UCSD-AML1 (cell line): ENCODE results near the gene NIT2.
"Not testable (repeated sequence)": the region's sequence is repeated elsewhere in the genome, so short reads cannot be mapped to it uniquely, and the experiment has no call there.

ENCODE experiments used
- DNase-seq: peaks from one replicate; lab custom pipeline; 2025; ENCODE audit not compliant: unreplicated experiment; lab: John Stamatoyannopoulos, UW

The NIT2 gene

DNA sequence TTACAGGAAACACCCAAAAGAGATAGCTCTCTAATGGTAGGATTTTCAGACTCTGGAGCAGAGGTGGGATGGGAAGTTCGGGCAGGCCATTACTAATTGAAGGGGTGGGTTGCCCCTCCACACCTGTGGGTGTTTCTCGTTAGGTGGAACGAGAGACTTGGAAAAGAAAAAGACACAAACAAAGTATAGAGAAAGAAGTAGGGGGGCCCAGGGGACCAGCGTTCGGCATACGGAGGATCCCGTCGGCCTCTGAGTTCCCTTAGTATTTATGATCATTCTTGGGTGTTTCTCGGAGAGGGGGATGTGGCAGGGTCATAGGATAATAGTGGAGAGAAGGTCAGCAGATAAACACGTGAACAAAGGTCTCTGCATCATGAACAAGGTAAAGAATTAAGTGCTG, 1.7 kb downstream of the NIT2 start:
- not testable (repeated sequence) for DNase-seq

- no peak for DNase-seq
Measured at GRCh38 chr3:100338911-100339310, 4.4 kb downstream of the NIT2 start.

DNA sequence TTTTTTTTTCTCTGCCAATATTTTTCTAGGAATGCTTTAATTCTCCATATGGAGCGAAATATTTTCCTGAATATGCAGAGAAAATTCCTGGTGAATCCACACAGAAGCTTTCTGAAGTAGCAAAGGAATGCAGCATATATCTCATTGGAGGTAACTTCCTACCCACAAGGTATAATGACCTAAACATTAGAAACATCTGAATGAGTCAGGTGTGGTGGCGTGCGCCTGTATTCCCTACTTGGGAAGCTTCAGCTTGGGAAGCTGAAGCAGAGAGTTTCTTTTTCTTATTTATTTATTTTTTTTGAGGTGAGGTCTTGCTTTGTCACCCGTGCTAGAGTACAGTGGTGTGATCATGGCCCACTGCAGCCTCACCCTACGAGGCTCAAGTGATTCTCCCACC, 5.2 kb downstream of the NIT2 start:
- no peak for DNase-seq

DNA sequence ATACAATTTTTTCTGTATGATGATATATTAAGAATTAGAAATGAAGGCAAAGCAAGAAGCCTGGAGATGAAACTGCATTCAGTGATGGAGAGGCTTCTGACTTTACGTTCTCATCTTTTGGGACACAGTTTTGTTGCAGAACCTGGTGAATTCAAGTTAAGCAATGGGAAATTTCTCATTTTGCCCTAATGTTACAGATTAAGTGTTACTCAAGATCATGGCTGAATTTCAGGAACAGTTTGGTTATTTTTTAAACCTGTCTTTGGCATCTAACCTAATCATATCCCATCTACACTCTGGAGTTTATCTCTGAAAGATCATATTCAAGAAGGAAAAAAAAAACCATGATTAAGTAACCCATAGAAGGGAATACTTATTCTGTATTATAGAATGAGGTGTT, 6.0 kb downstream of the NIT2 start:
- DNase-seq, result no peak

DNA sequence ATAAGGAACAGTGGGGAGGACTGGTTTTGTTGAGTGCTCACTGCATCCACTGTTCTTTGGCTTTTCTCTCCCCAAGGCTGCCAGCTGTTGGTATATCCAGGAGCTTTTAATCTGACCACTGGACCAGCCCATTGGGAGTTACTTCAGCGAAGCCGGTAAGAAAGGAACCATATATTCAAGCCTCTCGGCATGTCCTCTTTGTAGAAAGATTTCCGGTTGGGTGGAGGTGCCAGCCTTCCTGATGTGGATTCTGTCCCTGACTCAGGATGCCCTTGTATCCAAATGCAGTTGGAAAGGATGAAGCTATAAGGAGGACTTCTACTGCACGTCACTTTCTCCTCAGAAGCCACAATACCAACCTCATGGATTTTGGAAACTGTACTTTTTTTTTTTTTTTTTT, 14.2 kb downstream of the NIT2 start:
- no peak for DNase-seq

DNA sequence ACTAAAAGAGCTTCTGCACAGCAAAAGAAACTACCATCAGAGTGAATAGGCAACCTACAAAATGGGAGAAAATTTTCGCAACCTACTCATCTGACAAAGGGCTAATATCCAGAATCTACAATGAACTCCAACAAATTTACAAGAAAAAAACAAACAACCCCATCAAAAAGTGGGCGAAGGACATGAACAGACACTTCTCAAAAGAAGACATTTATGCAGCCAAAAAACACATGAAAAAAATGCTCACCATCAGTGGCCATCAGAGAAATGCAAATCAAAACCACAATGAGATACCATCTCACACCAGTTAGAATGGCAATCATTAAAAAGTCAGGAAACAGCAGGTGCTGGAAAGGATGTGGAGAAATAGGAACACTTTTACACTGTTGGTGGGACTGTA, 17.2 kb downstream of the NIT2 start:
- DNase-seq, result not testable (repeated sequence)

DNA sequence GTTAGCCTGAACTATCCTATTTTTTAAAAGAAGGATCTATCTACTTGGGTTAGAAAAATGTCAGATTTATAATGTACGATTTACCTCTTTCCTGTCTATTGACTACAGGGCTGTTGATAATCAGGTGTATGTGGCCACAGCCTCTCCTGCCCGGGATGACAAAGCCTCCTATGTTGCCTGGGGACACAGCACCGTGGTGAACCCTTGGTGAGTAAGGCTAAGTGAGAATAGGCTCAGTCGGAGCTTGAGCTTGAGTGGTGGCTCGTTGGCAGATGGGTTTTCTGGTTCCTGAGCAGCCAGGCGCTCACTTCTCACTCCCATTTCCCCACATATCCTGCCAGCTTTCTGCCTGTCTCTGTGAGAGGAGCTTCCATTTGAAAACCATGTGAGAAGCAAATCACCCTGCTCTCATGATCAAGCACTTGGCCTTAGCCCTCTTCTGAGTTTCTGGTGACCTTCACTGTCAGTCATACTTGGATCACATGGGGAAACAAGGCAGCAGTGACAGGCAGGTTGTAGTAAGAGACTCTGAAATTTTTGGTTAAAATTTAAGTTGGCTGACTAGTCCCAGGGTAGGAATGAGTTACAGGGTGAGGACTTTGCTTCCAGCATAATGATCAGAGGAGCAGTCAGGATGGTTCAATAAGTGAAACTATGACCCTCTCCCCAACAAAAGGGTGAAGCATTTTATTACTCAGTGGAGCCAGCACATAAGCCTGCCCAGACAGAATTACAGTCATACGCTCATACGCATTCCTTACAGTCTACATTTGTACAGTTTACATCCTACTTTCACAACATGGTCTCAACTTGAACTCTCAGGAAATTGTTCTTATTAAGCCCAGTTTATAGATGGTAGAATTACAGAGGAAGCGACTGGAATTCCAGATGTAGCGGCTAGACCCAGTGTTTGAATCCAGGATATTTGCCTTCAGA, 18.0 kb downstream of the NIT2 start:
- no peak for DNase-seq

GRCh38 chr3:100354850-100355249, 20.3 kb downstream of the NIT2 start:
- no peak for DNase-seq

GRCh38 chr3:100358413-100358812, 23.9 kb downstream of the NIT2 start:
- DNase-seq, result no peak

DNA sequence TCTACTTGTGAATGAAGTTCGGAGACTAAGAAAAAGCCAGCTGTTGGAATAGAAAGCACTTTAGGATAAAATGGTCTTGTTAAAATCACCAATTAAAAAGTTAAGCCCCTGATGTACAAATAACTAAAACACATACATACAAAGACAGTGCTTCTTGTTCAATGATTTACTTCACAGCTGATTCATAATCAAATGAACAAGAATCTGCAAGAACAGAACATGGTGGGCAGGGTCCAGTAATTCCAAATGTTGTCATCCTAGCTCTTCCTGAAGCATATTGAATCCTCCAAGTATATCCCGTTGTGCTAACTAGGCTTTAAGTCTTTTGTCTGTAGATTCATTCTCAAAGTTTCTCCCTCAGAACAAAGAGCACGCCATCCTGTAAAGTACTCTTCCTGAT, 24.5 kb downstream of the NIT2 start:
- DNase-seq, result no peak

GRCh38 chr3:100360757-100361496, 26.4 kb downstream of the NIT2 start:
- DNase-seq, result no peak

- no peak for DNase-seq
Measured at GRCh38 chr3:100361897-100362296, 27.3 kb downstream of the NIT2 start.

DNA sequence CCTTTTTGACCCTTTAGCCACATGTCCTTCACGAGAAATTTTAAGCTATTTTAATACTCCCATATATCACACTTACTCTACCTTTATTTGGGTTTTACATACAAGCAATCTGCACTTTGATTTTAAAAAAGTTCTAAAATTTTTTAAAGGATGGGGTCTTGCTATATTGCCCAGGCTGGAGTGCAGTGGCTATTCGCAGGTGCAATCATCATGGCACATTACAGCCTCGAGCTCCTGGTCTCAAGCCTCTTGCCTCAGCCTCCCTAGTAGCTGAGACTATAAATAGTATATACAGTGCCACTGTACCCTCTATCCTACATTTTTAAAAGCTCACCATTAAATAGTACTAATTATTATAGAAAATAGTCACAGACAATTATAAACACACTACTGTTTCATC, 29.9 kb downstream of the NIT2 start:
- DNase-seq, result no peak

GRCh38 chr3:100366424-100366823, 31.9 kb downstream of the NIT2 start:
- DNase-seq, result no peak

GRCh38 chr3:100368441-100368840, 33.9 kb downstream of the NIT2 start:
- DNase-seq, result no peak

- no peak for DNase-seq
Measured at GRCh38 chr3:100370756-100371155, 36.2 kb downstream of the NIT2 start.

- DNase-seq, result no peak
Measured at GRCh38 chr3:100374521-100374920, 40.0 kb downstream of the NIT2 start.

- no peak for DNase-seq
Measured at GRCh38 chr3:100376301-100376700, 41.7 kb downstream of the NIT2 start.

GRCh38 chr3:100384733-100385525, 50.4 kb downstream of the NIT2 start:
- no peak for DNase-seq

- DNase-seq, result no peak
Measured at GRCh38 chr3:100386437-100387074, 52.0 kb downstream of the NIT2 start.

GRCh38 chr3:100389025-100389424, 54.5 kb downstream of the NIT2 start:
- DNase-seq, result no peak
